HepG2 (cell line): ENCODE results near the gene FLRT2. TPM values are rescaled to one million over a fixed set of nuclear protein-coding genes. Genes with fewer than 3 reads are reported as not detected.

Experiments used
- ATAC-seq: fragments of 200-7000 bp; cut with Tn5 transposase; 3 replicates; pipeline ENCODE4 v1.9.1; 2020; ENCODE audit warnings: mild to moderate bottlenecking, moderate library complexity
- BruUV-seq: library from RNA; stranded (reverse); fragments of 400-500 nt; replicated peaks from 2 replicates; lab custom pipeline; 2021; lab: Mats Ljungman, UMichigan
- CTCF ChIA-PET: fragments of 300-600 bp; formaldehyde crosslinking; extraction: SDS; loops from one replicate; lab custom pipeline; 2021; ENCODE audit warnings: low total read pairs, inconsistent platforms, low intra/inter-chr PET ratio; lab: Yijun Ruan, JAX
- POLR2A ChIA-PET: fragments of 350-600 bp; sonication (Branson Sonifier 250); formaldehyde crosslinking; loops from one replicate; lab custom pipeline; 2020; ENCODE audit warnings: antibody characterized with exemption, inconsistent platforms; lab: Yijun Ruan, JAX
- DNase-seq: peaks from one replicate; pipeline ENCODE4 v3.0.0-alpha.2; 2015; ENCODE audit warnings: low spot score
- FAIRE-seq: peaks from 3 replicates; lab custom pipeline; 2011; peaks lifted over from hg19 to GRCh38; lab: Jason Lieb, UNC
- H2AFZ ChIP-seq: one replicate; pipeline ENCODE4 v1.6.1; 2011; ENCODE audit warnings: low read length, inconsistent platforms
- H3K27ac ChIP-seq: fragments of 300-600 bp; 3 replicates; pipeline ENCODE4 v1.8.0; 2011; ENCODE audit warnings: mixed run types, mild to moderate bottlenecking, mixed read lengths, low read length, inconsistent platforms; ENCODE audit not compliant: insufficient read depth; ENCODE audit errors: extremely low read length
- H3K27me3 ChIP-seq, 2 experiments: fragments of 200-600 bp in 1 of 2; 2 replicates in 1 of 2; 3 replicates in 1 of 2; pipeline versions ENCODE4 v1.6.0 to v1.8.0; 2011; ENCODE audit warnings: low read length in 2 of 2, mild to moderate bottlenecking in 2 of 2, moderate library complexity in 2 of 2, inconsistent platforms in 1 of 2; ENCODE audit not compliant: insufficient read depth in 2 of 2, control insufficient read depth in 1 of 2
- H3K36me3 ChIP-seq, 2 experiments: fragments of 200-600 bp in 1 of 2; replicated peaks in 1 of 2; 2 replicates in 1 of 2; 3 replicates in 1 of 2; pipeline versions ENCODE4 v1.5.1 to v1.8.0; 2011; ENCODE audit warnings: low read length in 2 of 2, inconsistent platforms in 1 of 2; ENCODE audit not compliant: insufficient read depth in 2 of 2, control insufficient read depth in 1 of 2
- H3K4me1 ChIP-seq: 2 replicates; pipeline ENCODE4 v1.5.1; 2012; ENCODE audit warnings: low read length, inconsistent platforms; ENCODE audit not compliant: insufficient read depth
- H3K4me2 ChIP-seq: 2 replicates; pipeline ENCODE4 v1.6.0; 2011; ENCODE audit warnings: low read depth, low read length, inconsistent platforms
- H3K4me3 ChIP-seq, 3 experiments: fragments of 200-600 bp in 1 of 3; sonication (generic), shearing (Covaris generic) in 1 of 3; replicated peaks in 1 of 3; 2 replicates each; pipeline ENCODE4 v1.5.1; 2011 to 2016; ENCODE audit warnings: low read length in 3 of 3, inconsistent platforms in 2 of 3, low read depth in 2 of 3, mild to moderate bottlenecking in 2 of 3, control low read depth in 1 of 3, mixed read lengths in 1 of 3; ENCODE audit not compliant: insufficient read depth in 1 of 3
- H3K79me2 ChIP-seq: one replicate; pipeline ENCODE4 v1.6.1; 2011; ENCODE audit warnings: low read length, inconsistent platforms; ENCODE audit not compliant: insufficient read depth
- H3K9ac ChIP-seq: 2 replicates; pipeline ENCODE4 v1.6.0; 2011; ENCODE audit warnings: mild to moderate bottlenecking, low read depth, low read length, inconsistent platforms; ENCODE audit not compliant: insufficient read depth
- H3K9me3 ChIP-seq: 2 replicates; pipeline ENCODE4 v1.5.1; 2012; ENCODE audit warnings: mild to moderate bottlenecking, low read length
- H4K20me1 ChIP-seq: 2 replicates; pipeline ENCODE4 v1.6.0; 2011; ENCODE audit warnings: inconsistent platforms, mild to moderate bottlenecking, low read length, moderate library complexity; ENCODE audit not compliant: insufficient read depth
- EP300 ChIP-seq, 3 experiments: sonication (generic) in 1 of 3; formaldehyde crosslinking in 1 of 3; IDR thresholded peaks; 2 replicates each; pipeline versions ENCODE4 v1.5.1 to v1.6.1; 2011 to 2020; ENCODE audit warnings: low read depth in 2 of 3, low read length in 2 of 3, borderline replicate concordance in 1 of 3, improper control_type of control experiment in 1 of 3, mild to moderate bottlenecking in 1 of 3, missing genetic modification reagents in 1 of 3, moderate library complexity in 1 of 3
- HNF4A ChIP-seq: sonication (generic); formaldehyde crosslinking; IDR thresholded peaks from 2 replicates; pipeline ENCODE4 v1.4.0; 2020; ENCODE audit warnings: missing genetic modification reagents
- PBX2 ChIP-seq: IDR thresholded peaks from 2 replicates; pipeline ENCODE4 v1.6.1; 2016; ENCODE audit warnings: control low read depth
- PITX1 ChIP-seq: sonication (generic); formaldehyde crosslinking; IDR thresholded peaks from 2 replicates; pipeline ENCODE4 v1.5.1; 2020; ENCODE audit warnings: mild to moderate bottlenecking, missing genetic modification reagents
- ZNF543 ChIP-seq: sonication (generic); formaldehyde crosslinking; IDR thresholded peaks from 2 replicates; pipeline ENCODE4 v1.4.0; 2020; ENCODE audit warnings: mild to moderate bottlenecking, missing genetic modification reagents
- ZUFSP ChIP-seq: sonication (generic); formaldehyde crosslinking; IDR thresholded peaks from 2 replicates; pipeline ENCODE4 v1.9.0; 2021; ENCODE audit warnings: missing genetic modification reagents, mild to moderate bottlenecking, borderline replicate concordance
- whole genome bisulfite sequencing: methylation state at CpG from one replicate; pipeline ENCODE4 v1.1.6; 2017; ENCODE audit warnings: low lambda C conversion rate; 5-methylcytosine and 5-hydroxymethylcytosine counted together
- in situ Hi-C: cut with HindIII; loops from 2 replicates; pipeline ENCODE4 v1.10.0; 2017; ENCODE audit warnings: low pct_unique_long_range_greater_than_20kb; ENCODE audit not compliant: extremely low pct_ligation_motif_present
- intact Hi-C: fragments of 100-400 bp; cut with micrococcal nuclease; formaldehyde crosslinking; loops from one replicate; pipeline ENCODE4 v1.10.0; 2022; ENCODE audit not compliant: unreplicated experiment
- polyA plus RNA-seq, 8 experiments: library from polyadenylated mRNA; depleted of rRNA in 3 of 8; stranded (reverse) in 7 of 8; unstranded in 1 of 8; fragments of >200 nt; fragmentation: Illumina TruSeq in 4 of 8; extraction: Trizol in 4 of 8; gene quantifications; 2 replicates each; pipeline versions ENCODE4 v1.2.1 to v1.2.3, GENCODE V29; 2011 to 2016; ENCODE audit warnings: low read depth in 4 of 8, missing spikeins in 1 of 8, mixed read lengths in 1 of 8; ENCODE audit not compliant: insufficient read depth in 1 of 8
- total RNA-seq, 5 experiments: library from RNA; depleted of rRNA; stranded (reverse); fragments of >200 nt; fragmentation: Illumina TruSeq; extraction: Trizol; gene quantifications; 2 replicates each; pipeline ENCODE4 v1.2.3, GENCODE V29; 2016; ENCODE audit warnings: low read depth in 1 of 5
- TF ChIP-seq, protein P1 (sequence below): sonication (generic); formaldehyde crosslinking; IDR thresholded peaks from 2 replicates; pipeline ENCODE4 v1.4.0; 2020; ENCODE audit warnings: mild to moderate bottlenecking, missing genetic modification reagents
- TF ChIP-seq, protein P2 (sequence below): IDR thresholded peaks from 2 replicates; pipeline ENCODE4 v1.6.1; 2018; ENCODE audit warnings: missing genetic modification reagents, mild to moderate bottlenecking, missing compliant biosample characterization

FLRT2 gene
- total and polyA plus RNA-seq, 2 of the 13 experiments (the other 11 are each of a cell fraction or from before 2014, with no cell fraction given) = not detected

DNA sequence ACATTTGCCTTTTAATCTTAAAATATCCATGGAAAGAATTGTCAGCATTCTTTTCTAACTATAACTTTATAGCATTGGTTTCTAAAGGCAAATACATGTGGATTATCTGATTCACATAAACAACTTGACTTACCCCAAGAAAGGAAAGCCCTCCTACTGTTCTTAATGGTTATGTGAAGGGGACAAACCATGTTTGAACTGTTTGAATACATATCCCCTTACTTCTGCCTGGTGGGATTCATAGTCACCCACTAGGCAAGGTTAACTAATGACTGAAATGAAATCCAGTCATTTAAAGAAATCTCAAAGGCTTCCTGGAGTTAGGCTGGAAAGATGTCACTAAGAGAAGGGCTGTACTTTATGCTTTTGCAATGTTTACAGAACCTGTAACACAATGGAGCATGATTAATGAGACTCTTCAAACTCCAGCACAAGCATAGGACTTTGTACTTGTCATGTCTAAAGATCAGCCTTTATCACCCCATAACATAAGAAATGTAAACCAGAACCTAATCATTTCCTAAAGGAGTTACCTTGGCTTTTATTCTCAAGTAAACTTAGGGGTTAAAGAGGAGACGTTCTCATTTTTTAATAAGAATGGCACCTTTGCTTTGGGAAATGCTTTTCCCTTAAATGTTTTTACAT lies 10.2 kb upstream of the FLRT2 start:
- Histone ChIP-seq H3K4me2 (peak overlapping the region; percentile 23; the same call in 1 of the 2 replicates), H3K9ac (no peak overlapping the region), H3K4me1 (peaks cover 30% of the 10 kb centered on the region), H2AFZ (no peak overlapping the region), H3K4me3 (no peak overlapping the region), H4K20me1 (no peaks in the 10 kb centered on the region), H3K27ac (peak overlapping the region; percentile 44), H3K79me2 (no peaks in the 10 kb centered on the region), H3K9me3 (no peaks in the 10 kb centered on the region; the same call in 1 of the 2 replicates), H3K36me3 (no peaks in the 10 kb centered on the region), H3K27me3 (no peaks in the 10 kb centered on the region)
- FAIRE-seq (peak; percentile 78), DNase-seq (peak; percentile 79), ATAC-seq (peak; percentile 99)
- POLR2A ChIA-PET = no interaction called here
- intact Hi-C loops (loop anchor here (1.0 to 10.0 kb wide), 3 partner anchors 37 to 325 kb away; no protein-coding TSS in a partner anchor), in situ Hi-C loops (loop anchor here (10.0 kb wide), 1 partner anchor 105 kb away; no protein-coding TSS in a partner anchor)
- BruUV-seq = no TSS peak
- CTCF ChIA-PET = no interaction called here
- 3% methylated on average over 1 of the region's 1 CpG for whole genome bisulfite sequencing
- TF ChIP-seq EP300 (IDR thresholded peaks at IDR 0.05; ENCODE audit: low read depth in 2 of 2, low read length in 2 of 2) (peak in 1 of 2 experiments; percentile 89; a peak in 2 of 4 replicates), EP300 (CRISPR knock-in tag; IDR thresholded peaks at IDR 0.05; ENCODE audit: borderline replicate concordance) (peak; percentile 63), PITX1 (CRISPR knock-in tag) (peak; percentile 64; the same call in 1 of the 2 replicates), PBX2 (CRISPR knock-in tag) (peak; percentile 70; the same call in 1 of the 2 replicates), ZUFSP (CRISPR knock-in tag) (no peak), ZNF543 (CRISPR knock-in tag) (no peak), HNF4A (CRISPR knock-in tag) (peak; percentile 97)
- TF ChIP-seq, protein P1, sequence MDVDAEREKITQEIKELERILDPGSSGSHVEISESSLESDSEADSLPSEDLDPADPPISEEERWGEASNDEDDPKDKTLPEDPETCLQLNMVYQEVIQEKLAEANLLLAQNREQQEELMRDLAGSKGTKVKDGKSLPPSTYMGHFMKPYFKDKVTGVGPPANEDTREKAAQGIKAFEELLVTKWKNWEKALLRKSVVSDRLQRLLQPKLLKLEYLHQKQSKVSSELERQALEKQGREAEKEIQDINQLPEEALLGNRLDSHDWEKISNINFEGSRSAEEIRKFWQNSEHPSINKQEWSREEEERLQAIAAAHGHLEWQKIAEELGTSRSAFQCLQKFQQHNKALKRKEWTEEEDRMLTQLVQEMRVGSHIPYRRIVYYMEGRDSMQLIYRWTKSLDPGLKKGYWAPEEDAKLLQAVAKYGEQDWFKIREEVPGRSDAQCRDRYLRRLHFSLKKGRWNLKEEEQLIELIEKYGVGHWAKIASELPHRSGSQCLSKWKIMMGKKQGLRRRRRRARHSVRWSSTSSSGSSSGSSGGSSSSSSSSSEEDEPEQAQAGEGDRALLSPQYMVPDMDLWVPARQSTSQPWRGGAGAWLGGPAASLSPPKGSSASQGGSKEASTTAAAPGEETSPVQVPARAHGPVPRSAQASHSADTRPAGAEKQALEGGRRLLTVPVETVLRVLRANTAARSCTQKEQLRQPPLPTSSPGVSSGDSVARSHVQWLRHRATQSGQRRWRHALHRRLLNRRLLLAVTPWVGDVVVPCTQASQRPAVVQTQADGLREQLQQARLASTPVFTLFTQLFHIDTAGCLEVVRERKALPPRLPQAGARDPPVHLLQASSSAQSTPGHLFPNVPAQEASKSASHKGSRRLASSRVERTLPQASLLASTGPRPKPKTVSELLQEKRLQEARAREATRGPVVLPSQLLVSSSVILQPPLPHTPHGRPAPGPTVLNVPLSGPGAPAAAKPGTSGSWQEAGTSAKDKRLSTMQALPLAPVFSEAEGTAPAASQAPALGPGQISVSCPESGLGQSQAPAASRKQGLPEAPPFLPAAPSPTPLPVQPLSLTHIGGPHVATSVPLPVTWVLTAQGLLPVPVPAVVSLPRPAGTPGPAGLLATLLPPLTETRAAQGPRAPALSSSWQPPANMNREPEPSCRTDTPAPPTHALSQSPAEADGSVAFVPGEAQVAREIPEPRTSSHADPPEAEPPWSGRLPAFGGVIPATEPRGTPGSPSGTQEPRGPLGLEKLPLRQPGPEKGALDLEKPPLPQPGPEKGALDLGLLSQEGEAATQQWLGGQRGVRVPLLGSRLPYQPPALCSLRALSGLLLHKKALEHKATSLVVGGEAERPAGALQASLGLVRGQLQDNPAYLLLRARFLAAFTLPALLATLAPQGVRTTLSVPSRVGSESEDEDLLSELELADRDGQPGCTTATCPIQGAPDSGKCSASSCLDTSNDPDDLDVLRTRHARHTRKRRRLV (CRISPR knock-in tag) = no peak
- TF ChIP-seq, protein P2, sequence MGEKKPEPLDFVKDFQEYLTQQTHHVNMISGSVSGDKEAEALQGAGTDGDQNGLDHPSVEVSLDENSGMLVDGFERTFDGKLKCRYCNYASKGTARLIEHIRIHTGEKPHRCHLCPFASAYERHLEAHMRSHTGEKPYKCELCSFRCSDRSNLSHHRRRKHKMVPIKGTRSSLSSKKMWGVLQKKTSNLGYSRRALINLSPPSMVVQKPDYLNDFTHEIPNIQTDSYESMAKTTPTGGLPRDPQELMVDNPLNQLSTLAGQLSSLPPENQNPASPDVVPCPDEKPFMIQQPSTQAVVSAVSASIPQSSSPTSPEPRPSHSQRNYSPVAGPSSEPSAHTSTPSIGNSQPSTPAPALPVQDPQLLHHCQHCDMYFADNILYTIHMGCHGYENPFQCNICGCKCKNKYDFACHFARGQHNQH (CRISPR knock-in tag) = 0 out of 2 replicates have a peak, but pooled peaks have one; percentile 36
